HG02973 (cell line): ENCODE data around the gene PRMT7.

Experiments
- ATAC-seq: cut with Tn5 transposase; IDR thresholded peaks from one replicate; pipeline ENCODE4 v1.9.1; 2021; ENCODE audit warnings: moderate library complexity; ENCODE audit not compliant: unreplicated experiment

The PRMT7 gene

GRCh38 chr16:68361485-68361884 lies 50.7 kb downstream of the PRMT7 start:
- no peak for ATAC-seq

GRCh38 chr16:68362262-68362913 lies 51.6 kb downstream of the PRMT7 start:
- ATAC-seq, result no peak

GRCh38 chr16:68362947-68363657 lies 52.3 kb downstream of the PRMT7 start:
- ATAC-seq, result no peak

GRCh38 chr16:68363658-68364521 lies 53.1 kb downstream of the PRMT7 start:
- no peak for ATAC-seq

GRCh38 chr16:68364561-68364998 lies 53.8 kb downstream of the PRMT7 start:
- no peak for ATAC-seq

- no peak for ATAC-seq
These were observed 54.5 kb downstream of the PRMT7 start for GRCh38 chr16:68365167-68365817.

- no peak for ATAC-seq
These were observed 55.2 kb downstream of the PRMT7 start for GRCh38 chr16:68366062-68366461.

GRCh38 chr16:68367030-68367429 lies 56.2 kb downstream of the PRMT7 start:
- no peak for ATAC-seq

- ATAC-seq, result no peak
These were observed 56.6 kb downstream of the PRMT7 start for GRCh38 chr16:68367440-68367839.

- no peak for ATAC-seq
These were observed 57.1 kb downstream of the PRMT7 start for GRCh38 chr16:68367891-68368290.

GRCh38 chr16:68368301-68368888 lies 57.6 kb downstream of the PRMT7 start:
- ATAC-seq, result no peak

GRCh38 chr16:68369168-68369567 lies 58.3 kb downstream of the PRMT7 start:
- ATAC-seq, result no peak

GRCh38 chr16:68369697-68370580 lies 59.1 kb downstream of the PRMT7 start:
- ATAC-seq, result no peak

- no peak for ATAC-seq
These were observed 59.9 kb downstream of the PRMT7 start for GRCh38 chr16:68370581-68371275.

- no peak for ATAC-seq
These were observed 60.4 kb downstream of the PRMT7 start for GRCh38 chr16:68371276-68371651.

- ATAC-seq, result no peak
These were observed 61.0 kb downstream of the PRMT7 start for GRCh38 chr16:68371706-68372380.

GRCh38 chr16:68372381-68372720 lies 61.5 kb downstream of the PRMT7 start:
- no peak for ATAC-seq

- ATAC-seq, result no peak
These were observed 62.0 kb downstream of the PRMT7 start for GRCh38 chr16:68372806-68373205.
